ENCODE measurements around the gene PPP1R37.

Gene PPP1R37

DNA sequence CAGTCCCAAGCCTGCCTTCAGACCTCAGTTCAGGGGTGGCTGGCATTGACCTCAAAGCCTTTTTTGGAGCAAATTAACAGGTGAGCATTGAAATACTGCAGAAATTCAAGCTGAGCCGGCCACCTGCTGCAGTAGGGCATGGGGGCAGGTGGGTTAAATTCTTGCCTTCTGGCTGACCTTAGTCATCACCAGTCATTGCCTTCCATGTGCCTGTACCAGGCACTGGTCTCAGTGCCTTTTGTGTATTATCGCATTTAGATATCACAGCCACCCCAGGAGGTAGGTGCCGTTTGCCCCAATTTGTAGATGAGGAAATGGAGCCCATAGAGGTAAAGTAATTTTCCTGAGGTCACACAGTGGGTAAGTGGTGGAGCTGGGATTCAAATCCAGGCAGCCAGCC, 7.2 kb downstream of the PPP1R37 start:
- TF ChIP-seq POLR2AphosphoS5 (IDR thresholded peaks at IDR 0.05; ENCODE audit: low read depth, low read length) (no peak), FOXP2 (optimal IDR thresholded peaks at IDR 0.05; ENCODE audit: borderline replicate concordance, extremely low read depth, extremely low read length, insufficient read depth) (no peak), TAF1 (IDR thresholded peaks at IDR 0.05; ENCODE audit: borderline replicate concordance, insufficient read depth, low read length) (no peak), SIN3A (IDR thresholded peaks at IDR 0.05; ENCODE audit: borderline replicate concordance, insufficient read depth, low read length) (no peak)

DNA sequence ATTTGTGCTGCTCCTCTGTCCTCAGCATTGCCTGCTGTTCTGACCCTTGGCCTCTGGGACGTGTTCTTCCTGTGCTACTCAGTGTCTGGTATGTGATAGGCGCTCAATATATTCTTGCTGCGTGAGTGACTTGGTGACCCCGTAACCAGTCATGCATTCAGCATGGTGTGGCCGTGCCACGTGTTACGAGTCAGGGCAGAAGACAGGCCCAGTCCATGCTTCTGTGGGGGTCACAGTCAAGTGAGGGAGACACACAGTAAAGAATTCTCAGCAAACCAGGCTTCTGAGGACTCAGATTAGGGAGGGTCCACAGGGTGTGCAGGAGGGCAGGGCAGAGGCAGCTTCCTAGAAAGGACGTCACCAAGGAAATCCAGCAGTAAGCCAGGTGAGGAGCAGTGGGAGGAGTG, 7.9 kb downstream of the PPP1R37 start:
- TF ChIP-seq FOXP2 (optimal IDR thresholded peaks at IDR 0.05; ENCODE audit: borderline replicate concordance, extremely low read depth, extremely low read length, insufficient read depth): no peak
- no peak for TF ChIP-seq TAF1 (IDR thresholded peaks at IDR 0.05; ENCODE audit: borderline replicate concordance, insufficient read depth, low read length)
- TF ChIP-seq, protein P1, sequence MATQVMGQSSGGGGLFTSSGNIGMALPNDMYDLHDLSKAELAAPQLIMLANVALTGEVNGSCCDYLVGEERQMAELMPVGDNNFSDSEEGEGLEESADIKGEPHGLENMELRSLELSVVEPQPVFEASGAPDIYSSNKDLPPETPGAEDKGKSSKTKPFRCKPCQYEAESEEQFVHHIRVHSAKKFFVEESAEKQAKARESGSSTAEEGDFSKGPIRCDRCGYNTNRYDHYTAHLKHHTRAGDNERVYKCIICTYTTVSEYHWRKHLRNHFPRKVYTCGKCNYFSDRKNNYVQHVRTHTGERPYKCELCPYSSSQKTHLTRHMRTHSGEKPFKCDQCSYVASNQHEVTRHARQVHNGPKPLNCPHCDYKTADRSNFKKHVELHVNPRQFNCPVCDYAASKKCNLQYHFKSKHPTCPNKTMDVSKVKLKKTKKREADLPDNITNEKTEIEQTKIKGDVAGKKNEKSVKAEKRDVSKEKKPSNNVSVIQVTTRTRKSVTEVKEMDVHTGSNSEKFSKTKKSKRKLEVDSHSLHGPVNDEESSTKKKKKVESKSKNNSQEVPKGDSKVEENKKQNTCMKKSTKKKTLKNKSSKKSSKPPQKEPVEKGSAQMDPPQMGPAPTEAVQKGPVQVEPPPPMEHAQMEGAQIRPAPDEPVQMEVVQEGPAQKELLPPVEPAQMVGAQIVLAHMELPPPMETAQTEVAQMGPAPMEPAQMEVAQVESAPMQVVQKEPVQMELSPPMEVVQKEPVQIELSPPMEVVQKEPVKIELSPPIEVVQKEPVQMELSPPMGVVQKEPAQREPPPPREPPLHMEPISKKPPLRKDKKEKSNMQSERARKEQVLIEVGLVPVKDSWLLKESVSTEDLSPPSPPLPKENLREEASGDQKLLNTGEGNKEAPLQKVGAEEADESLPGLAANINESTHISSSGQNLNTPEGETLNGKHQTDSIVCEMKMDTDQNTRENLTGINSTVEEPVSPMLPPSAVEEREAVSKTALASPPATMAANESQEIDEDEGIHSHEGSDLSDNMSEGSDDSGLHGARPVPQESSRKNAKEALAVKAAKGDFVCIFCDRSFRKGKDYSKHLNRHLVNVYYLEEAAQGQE (IDR thresholded peaks at IDR 0.05; ENCODE audit: insufficient read depth in 1 of 2, low read depth in 2 of 2, low read length in 2 of 2): no peak

DNA sequence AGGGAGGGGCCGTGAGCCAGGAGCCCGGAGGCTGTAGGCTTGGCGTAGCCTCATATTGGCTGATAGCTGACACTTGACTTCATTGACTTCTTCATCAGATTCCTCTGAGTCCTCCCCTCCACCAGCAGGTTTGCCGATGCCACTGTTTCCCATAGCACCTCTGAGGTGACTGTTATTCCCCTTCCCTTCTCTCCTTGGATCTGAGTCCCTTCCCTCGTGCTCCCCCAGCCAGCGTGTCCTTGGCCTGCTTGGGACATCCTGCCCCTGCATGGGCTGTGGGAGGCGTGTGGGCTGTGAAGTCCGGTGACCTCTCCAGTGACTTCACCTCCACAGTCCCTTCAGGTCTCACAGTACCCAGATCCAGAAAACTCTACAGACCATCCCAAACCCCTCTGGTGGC, 8.8 kb downstream of the PPP1R37 start:
- TF ChIP-seq POLR2AphosphoS5 (IDR thresholded peaks at IDR 0.05; ENCODE audit: low read depth, low read length) (no peak), FOXP2 (optimal IDR thresholded peaks at IDR 0.05; ENCODE audit: borderline replicate concordance, extremely low read depth, extremely low read length, insufficient read depth) (no peak), TAF1 (IDR thresholded peaks at IDR 0.05; ENCODE audit: borderline replicate concordance, insufficient read depth, low read length) (no peak), SIN3A (IDR thresholded peaks at IDR 0.05; ENCODE audit: borderline replicate concordance, insufficient read depth, low read length) (no peak)
- TF ChIP-seq, protein P1 (IDR thresholded peaks at IDR 0.05; ENCODE audit: insufficient read depth in 1 of 2, low read depth in 2 of 2, low read length in 2 of 2): no peak

DNA sequence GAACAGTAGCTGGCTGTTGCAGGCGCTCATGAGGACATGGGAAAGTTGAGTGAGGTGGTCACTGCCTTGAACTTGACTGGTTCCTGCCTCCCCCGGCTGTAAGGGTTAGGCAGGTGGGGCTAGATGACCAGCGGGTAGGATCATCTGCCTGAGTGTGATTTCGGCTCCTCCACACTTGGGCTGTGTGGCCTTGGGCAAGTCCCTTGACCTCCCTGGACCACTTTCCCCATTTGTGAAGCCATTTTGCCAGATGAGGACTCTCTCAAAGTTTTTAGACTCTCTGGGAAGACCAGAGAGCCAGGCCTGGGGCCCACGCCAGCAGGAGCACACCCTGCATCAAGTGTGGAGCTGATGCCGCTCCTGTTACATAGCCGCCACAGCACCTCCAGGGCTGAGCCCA, 9.5 kb downstream of the PPP1R37 start:
- TF ChIP-seq POLR2AphosphoS5 (IDR thresholded peaks at IDR 0.05; ENCODE audit: low read depth, low read length) (no peak), SIN3A (IDR thresholded peaks at IDR 0.05; ENCODE audit: borderline replicate concordance, insufficient read depth, low read length) (no peak), FOXP2 (optimal IDR thresholded peaks at IDR 0.05; ENCODE audit: borderline replicate concordance, extremely low read depth, extremely low read length, insufficient read depth) (no peak), TAF1 (IDR thresholded peaks at IDR 0.05; ENCODE audit: borderline replicate concordance, insufficient read depth, low read length) (no peak)
- TF ChIP-seq, protein P1 (IDR thresholded peaks at IDR 0.05; ENCODE audit: insufficient read depth in 1 of 2, low read depth in 2 of 2, low read length in 2 of 2): no peak

DNA sequence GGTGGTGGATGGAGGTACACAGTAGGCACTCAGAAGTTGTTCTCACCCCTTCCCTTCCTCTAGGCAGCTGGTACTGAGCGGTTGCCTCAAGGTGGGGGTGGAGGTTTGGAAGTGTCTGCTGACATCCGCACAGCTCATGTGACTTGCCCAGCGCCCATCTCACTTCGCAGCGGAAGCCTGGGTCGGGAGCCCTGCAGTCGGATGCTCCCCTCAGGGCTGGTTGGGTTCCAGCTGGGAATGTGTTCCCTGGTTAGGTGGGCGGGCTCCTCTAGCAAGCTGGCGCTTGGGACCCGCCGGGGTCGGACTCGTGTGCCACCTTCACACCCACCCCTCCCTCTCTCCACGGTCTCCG, 10.2 kb downstream of the PPP1R37 start:
- TF ChIP-seq POLR2AphosphoS5 (IDR thresholded peaks at IDR 0.05; ENCODE audit: low read depth, low read length): no peak
- no peak for TF ChIP-seq SIN3A (IDR thresholded peaks at IDR 0.05; ENCODE audit: borderline replicate concordance, insufficient read depth, low read length)
- TF ChIP-seq, protein P1 (IDR thresholded peaks at IDR 0.05; ENCODE audit: insufficient read depth in 1 of 2, low read depth in 2 of 2, low read length in 2 of 2): no peak
- no peak for TF ChIP-seq FOXP2 (optimal IDR thresholded peaks at IDR 0.05; ENCODE audit: borderline replicate concordance, extremely low read depth, extremely low read length, insufficient read depth)
- no peak for TF ChIP-seq TAF1 (IDR thresholded peaks at IDR 0.05; ENCODE audit: borderline replicate concordance, insufficient read depth, low read length)
